Effector CD4-positive, alpha-beta T cell (primary cell): ENCODE data around the gene MTMR12.
"Not testable (repeated sequence)": the region's sequence is repeated elsewhere in the genome, so short reads cannot be mapped to it uniquely, and the experiment has no call there.

Experiments
- DNase-seq: peaks from one replicate; pipeline ENCODE4 v3.0.0-alpha.2; 2020

The MTMR12 gene

GRCh38 chr5:32232441-32233219 lies 80.1 kb downstream of the MTMR12 start:
- peak; percentile 71 for DNase-seq

GRCh38 chr5:32231929-32232328 lies 80.8 kb downstream of the MTMR12 start:
- no peak for DNase-seq

- DNase-seq, result no peak
Observed at GRCh38 chr5:32231241-32231640, 81.5 kb downstream of the MTMR12 start.

GRCh38 chr5:32230356-32231099 lies 82.2 kb downstream of the MTMR12 start:
- DNase-seq, result no peak

GRCh38 chr5:32229586-32229985 lies 83.2 kb downstream of the MTMR12 start:
- no peak for DNase-seq

GRCh38 chr5:32228816-32229215 lies 83.9 kb downstream of the MTMR12 start:
- no peak for DNase-seq

GRCh38 chr5:32225445-32225844 lies 87.3 kb downstream of the MTMR12 start:
- no peak for DNase-seq

- no peak for DNase-seq
Observed at GRCh38 chr5:32223972-32224609, 88.6 kb downstream of the MTMR12 start.

GRCh38 chr5:32222723-32223470 lies 89.8 kb downstream of the MTMR12 start:
- DNase-seq, result no peak

GRCh38 chr5:32217886-32218396 lies 94.8 kb downstream of the MTMR12 start:
- no peak for DNase-seq

GRCh38 chr5:32214344-32214743 lies 98.4 kb downstream of the MTMR12 start:
- DNase-seq, result not testable (repeated sequence)

- DNase-seq, result no peak
Observed at GRCh38 chr5:32210151-32210550, 102.6 kb downstream of the MTMR12 start.

- not testable (repeated sequence) for DNase-seq
Observed at GRCh38 chr5:32208837-32209236, 103.9 kb downstream of the MTMR12 start.

- DNase-seq, result no peak
Observed at GRCh38 chr5:32207355-32207634, 105.4 kb downstream of the MTMR12 start.

- no peak for DNase-seq
Observed at GRCh38 chr5:32206509-32207354, 106.0 kb downstream of the MTMR12 start.

- no peak for DNase-seq
Observed at GRCh38 chr5:32206053-32206452, 106.7 kb downstream of the MTMR12 start.

GRCh38 chr5:32202394-32202793 lies 110.3 kb downstream of the MTMR12 start:
- no peak for DNase-seq

- no peak for DNase-seq
Observed at GRCh38 chr5:32201122-32201753, 111.5 kb downstream of the MTMR12 start.

- no peak for DNase-seq
Observed at GRCh38 chr5:32197032-32197431, 115.7 kb downstream of the MTMR12 start.

- DNase-seq, result no peak
Observed at GRCh38 chr5:32195265-32195664, 117.5 kb downstream of the MTMR12 start.

GRCh38 chr5:32193591-32193990 lies 119.1 kb downstream of the MTMR12 start:
- DNase-seq, result no peak

- DNase-seq, result no peak
Observed at GRCh38 chr5:32190095-32190494, 122.6 kb downstream of the MTMR12 start.
